Upper lobe of left lung (tissue), 4 donors: ENCODE measurements around the gene PRKN.

Experiments used
- CTCF ChIP-seq, 6 experiments: fragments of 450-650 bp in 4 of 6; fragments of 200-600 bp in 2 of 6; sonication (generic) in 2 of 6; IDR thresholded peaks; one replicate each; pipeline ENCODE4 v1.5.1; 2016 to 2019; ENCODE audit warnings: antibody characterized with exemption in 6 of 6
- EP300 ChIP-seq, 4 donors: sonication (generic); formaldehyde crosslinking; IDR thresholded peaks; one replicate each; pipeline ENCODE4 v1.5.1; 2017; ENCODE audit warnings: antibody characterized with exemption in 4 of 4, control low read depth in 2 of 4
- POLR2A ChIP-seq, 4 donors: fragments of 450-650 bp; IDR thresholded peaks; one replicate each; pipeline ENCODE4 v1.5.1; 2016 to 2017; ENCODE audit warnings: antibody characterized with exemption in 4 of 4, mild to moderate bottlenecking in 2 of 4
- POLR2AphosphoS5 ChIP-seq, 2 donors: sonication (generic); formaldehyde crosslinking; IDR thresholded peaks; one replicate each; pipeline ENCODE4 v1.5.1; 2017; ENCODE audit warnings: antibody characterized with exemption in 2 of 2

GRCh38 chr6:161540532-161540931 lies 1187.0 kb downstream of the PRKN start:
- no peak for TF ChIP-seq CTCF (IDR thresholded peaks at IDR 0.05)
- no peak for TF ChIP-seq POLR2AphosphoS5 (IDR thresholded peaks at IDR 0.05)
- TF ChIP-seq POLR2A (IDR thresholded peaks at IDR 0.05) = no peak
- TF ChIP-seq EP300 (IDR thresholded peaks at IDR 0.05) = no peak
